GM19324 (cell line): ENCODE measurements around the gene PADI6.

Experiments used
- ATAC-seq: cut with Tn5 transposase; IDR thresholded peaks from one replicate; pipeline ENCODE4 v1.9.1; 2021; ENCODE audit warnings: mild to moderate bottlenecking, moderate library complexity; ENCODE audit not compliant: unreplicated experiment, low FRiP score

Gene PADI6

GRCh38 chr1:17432412-17432811 is 60.4 kb downstream of the PADI6 start:
- ATAC-seq, result no peak

GRCh38 chr1:17433261-17433660 is 61.3 kb downstream of the PADI6 start:
- ATAC-seq, result no peak

DNA sequence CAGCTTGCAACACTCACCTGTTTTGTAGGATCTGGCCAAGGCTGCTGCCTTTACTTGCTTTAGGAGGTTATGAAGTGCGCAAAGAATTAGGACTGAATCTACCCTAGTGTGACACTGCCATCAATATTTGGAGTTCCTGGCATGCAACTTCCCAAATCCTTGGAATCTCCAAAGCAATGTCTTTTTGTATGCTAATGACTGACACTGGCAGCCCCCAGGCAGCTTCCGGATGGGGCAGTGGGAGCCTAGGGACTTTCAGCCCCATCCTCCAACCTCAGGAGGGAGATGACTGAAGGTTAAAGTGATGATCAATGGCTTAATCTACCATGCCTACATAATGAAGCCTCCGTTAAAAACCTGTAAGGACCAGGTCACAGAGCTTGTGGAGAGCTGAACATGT is 62.0 kb downstream of the PADI6 start:
- no peak for ATAC-seq

GRCh38 chr1:17434601-17435000 is 62.6 kb downstream of the PADI6 start:
- no peak for ATAC-seq

- no peak for ATAC-seq
Measured at GRCh38 chr1:17436380-17437174, 64.6 kb downstream of the PADI6 start.

DNA sequence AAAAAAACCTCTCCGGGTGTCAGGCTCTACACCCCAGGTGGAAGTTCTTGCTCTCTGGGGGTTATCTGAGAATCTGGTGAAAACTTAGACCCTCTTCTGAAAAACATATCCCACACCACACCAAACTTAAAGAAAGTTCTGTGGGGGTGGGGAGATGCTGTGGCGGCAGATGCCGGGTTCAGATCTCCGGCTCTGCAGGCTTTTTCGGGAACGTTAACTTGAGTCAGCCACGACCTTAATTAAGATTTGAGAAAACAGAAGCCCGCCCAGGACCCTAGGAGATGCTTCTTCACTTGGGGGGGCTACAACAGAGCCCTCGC is 65.2 kb downstream of the PADI6 start:
- ATAC-seq, result no peak

GRCh38 chr1:17437580-17438317 is 65.8 kb downstream of the PADI6 start:
- peak; percentile 42 for ATAC-seq

GRCh38 chr1:17438318-17439249 is 66.6 kb downstream of the PADI6 start:
- ATAC-seq, result peak; percentile 38

DNA sequence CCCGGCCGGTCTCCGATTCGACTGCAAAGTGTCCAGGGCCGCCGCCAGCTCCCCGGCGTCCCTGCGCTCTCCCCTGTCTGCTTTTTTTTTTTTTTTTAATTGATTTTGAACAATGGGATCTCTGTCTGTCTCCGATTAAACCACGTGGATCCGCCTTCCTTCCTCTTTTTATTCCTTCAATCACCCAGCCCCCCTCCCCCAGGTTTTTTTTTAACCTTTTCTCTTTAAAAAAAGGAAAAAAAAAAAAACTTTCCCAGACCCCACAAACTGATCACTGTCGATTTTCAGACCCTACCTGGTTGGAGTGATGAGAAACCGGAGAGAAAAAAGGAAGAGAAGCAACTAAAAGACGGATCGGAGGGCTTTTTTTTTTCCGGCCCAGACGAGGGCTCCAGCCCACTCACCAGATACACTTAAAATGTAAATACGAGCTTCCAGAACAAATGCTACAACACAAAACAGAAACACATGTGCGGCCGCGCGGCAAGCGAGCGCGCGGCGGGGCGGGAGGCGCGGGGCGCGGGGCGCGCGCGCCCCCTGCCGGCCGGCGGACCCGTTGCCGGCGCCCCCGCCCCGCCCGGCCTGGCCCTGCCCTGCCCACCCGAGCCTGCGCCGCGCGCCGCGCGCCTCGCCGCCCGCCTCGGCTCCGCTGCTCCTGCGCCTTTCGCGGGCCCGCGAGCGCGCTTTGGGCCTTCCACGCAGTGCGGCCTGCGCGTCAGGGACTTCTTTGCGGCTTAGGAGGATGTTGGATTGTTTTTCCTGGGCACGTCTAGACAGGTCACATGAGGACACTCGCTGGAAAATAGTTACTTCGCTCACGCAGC is 67.5 kb downstream of the PADI6 start, which contains the start of gene RCC2:
RCC2 (minus strand) TSS at position 428 of the 824 bp plus-strand sequence. CDS start 1,163 bp downstream, outside the sequence.
- peak; percentile 52 for ATAC-seq

- no peak for ATAC-seq
Measured at GRCh38 chr1:17440074-17440826, 68.3 kb downstream of the PADI6 start.

DNA sequence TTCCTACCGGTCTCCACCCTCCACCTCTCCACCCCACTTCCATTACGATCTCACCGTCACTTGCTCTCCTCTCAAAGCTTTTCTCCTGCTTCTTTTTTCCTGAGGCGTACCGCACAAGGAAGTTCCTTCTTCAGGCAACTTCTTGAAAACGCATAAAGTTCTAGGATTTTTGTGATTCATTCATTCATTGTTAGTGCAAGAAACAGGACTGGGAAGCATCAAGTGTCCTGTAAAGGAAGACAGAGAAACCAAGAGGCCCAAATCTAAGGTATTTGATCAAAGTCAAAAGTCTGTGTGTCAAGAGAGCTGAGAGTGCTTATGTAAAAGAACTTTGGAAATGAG is 68.8 kb downstream of the PADI6 start:
- no peak for ATAC-seq

DNA sequence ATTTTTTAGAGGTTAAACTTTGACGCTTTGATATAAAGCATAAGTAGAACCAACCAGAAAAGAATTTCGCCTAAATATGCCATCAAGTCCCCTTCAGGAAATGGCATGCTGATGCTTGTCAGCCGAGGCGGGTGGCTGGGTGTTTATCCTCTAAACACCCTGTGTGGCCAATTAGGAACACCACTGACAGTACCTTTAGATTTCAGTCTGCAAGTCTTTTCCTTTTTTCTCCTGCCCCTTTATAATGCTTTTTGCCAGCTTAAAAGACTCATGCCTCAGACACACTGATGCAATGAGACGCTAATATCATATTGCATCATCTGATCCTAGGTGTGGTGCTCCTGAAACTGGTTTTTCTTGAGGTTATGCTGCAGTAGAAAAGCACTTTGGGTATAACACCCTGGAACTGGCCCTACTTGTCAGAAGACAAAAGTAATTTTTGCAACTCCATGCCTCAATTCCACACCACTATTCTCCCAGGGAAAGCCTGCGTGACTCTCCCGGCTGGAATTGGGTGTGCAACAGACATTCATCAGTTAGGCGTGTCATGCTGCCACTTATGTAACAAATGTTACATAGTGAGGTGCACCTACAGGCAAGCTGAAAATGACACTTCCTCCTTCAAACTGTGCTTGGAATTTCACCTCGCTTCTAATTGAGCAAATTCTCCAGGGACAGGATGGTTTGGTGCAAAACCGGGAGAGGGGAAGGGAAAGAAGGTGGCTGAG is 69.4 kb downstream of the PADI6 start:
- no peak for ATAC-seq

GRCh38 chr1:17441993-17442357 is 70.0 kb downstream of the PADI6 start:
- no peak for ATAC-seq

- ATAC-seq, result no peak
Measured at GRCh38 chr1:17442841-17443240, 70.8 kb downstream of the PADI6 start.

- ATAC-seq, result no peak
Measured at GRCh38 chr1:17447501-17447992, 75.6 kb downstream of the PADI6 start.
